Measurements from ENCODE around the gene ALPP.
A peak's percentile ranks its signal among the peaks of the same experiment; 100 is the strongest.

ALPP gene

GRCh38 chr2:232416521-232417470, 38.2 kb downstream of the ALPP start:
- no peak for TF ChIP-seq CTCF (IDR thresholded peaks at IDR 0.05)
- Mint-ChIP-seq H3K27ac (no peak overlapping the region), H3K4me1 (peaks cover 11% of the 10 kb centered on the region), H3K36me3 (ENCODE audit: low read depth) (peaks cover 1% of the 10 kb centered on the region), H3K9me3 (peaks cover 4% of the 10 kb centered on the region), H3K27me3 (ENCODE audit: low read depth, poor library complexity) (peaks cover 96% of the 10 kb centered on the region), H3K4me3 (no peak overlapping the region)
- DNase-seq: no peak

DNA sequence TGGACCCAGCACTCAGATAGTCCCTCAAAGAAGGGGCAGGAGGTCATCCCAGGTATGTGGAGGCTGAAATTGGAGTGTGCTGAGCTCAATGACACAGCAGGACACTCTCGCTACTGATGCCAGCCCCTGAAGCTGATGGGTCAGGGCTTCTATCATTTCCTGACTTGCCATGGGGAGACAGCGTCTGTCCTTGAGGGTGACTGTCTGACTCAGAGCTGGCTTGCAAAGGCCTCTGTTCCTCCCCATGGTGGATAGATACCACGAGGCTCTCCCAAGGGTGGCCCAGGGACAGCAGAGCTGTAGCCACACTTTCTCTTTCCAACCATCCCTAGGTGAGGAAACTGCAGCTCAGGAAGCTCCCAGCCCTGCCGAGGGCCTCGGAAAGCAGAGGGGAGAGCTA, 38.9 kb downstream of the ALPP start:
- DNase-seq: no peak
- H3K4me1 Mint-ChIP-seq: peaks cover 11% of the 10 kb centered on the region

DNA sequence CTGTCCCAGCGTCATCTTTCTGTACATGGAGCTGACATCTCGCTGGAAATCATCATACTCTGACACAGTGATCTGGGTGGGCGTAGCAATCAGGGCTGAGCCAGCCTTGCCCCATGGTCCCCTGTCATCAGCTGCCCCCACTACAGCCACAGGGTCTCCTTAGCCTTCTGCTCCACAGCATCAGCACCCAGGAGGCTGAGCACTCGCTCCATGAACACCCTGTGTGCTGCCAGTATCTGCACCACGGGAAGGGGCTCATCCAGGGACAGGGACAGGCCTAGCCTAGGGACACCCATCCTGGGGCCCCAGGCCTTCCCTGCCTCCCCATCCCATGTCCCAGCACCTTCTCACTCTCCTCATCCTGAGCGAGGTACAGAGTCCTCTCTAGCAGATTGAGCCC, 39.5 kb downstream of the ALPP start:
- peaks cover 16% of the 10 kb centered on the region for H3K9me3 Mint-ChIP-seq
- no peak overlapping the region for H3K27ac Mint-ChIP-seq
- peaks cover 11% of the 10 kb centered on the region for H3K4me1 Mint-ChIP-seq
- peaks cover 11% of the 10 kb centered on the region for H3K36me3 Mint-ChIP-seq (ENCODE audit: low read depth)
- TF ChIP-seq CTCF (IDR thresholded peaks at IDR 0.05): no peak
- no peak for DNase-seq
- peak overlapping the region; percentile 74 for H3K4me3 Mint-ChIP-seq
- peaks cover 99% of the 10 kb centered on the region for H3K27me3 Mint-ChIP-seq (ENCODE audit: low read depth, poor library complexity)

More for the DNA sequence above, 38.9 kb downstream of the ALPP start:
- Mint-ChIP-seq H3K27me3 (ENCODE audit: low read depth, poor library complexity) (peaks cover 99% of the 10 kb centered on the region), H3K27ac (no peak overlapping the region), H3K9me3 (peaks cover 10% of the 10 kb centered on the region), H3K36me3 (ENCODE audit: low read depth) (peaks cover 8% of the 10 kb centered on the region), H3K4me3 (no peak overlapping the region)
- TF ChIP-seq CTCF (IDR thresholded peaks at IDR 0.05): no peak

GRCh38 chr2:232418466-232419244, 40.1 kb downstream of the ALPP start:
- Mint-ChIP-seq H3K27me3 (ENCODE audit: low read depth, poor library complexity) (peaks cover 99% of the 10 kb centered on the region), H3K27ac (no peak overlapping the region)

More at GRCh38 chr2:232418466-232419244, 40.1 kb downstream of the ALPP start:
- Mint-ChIP-seq H3K36me3 (ENCODE audit: low read depth) (peaks cover 11% of the 10 kb centered on the region), H3K4me1 (peaks cover 11% of the 10 kb centered on the region), H3K4me3 (peak overlapping the region; percentile 74), H3K9me3 (peaks cover 22% of the 10 kb centered on the region)
- TF ChIP-seq CTCF (IDR thresholded peaks at IDR 0.05): no peak
- DNase-seq: peak; percentile 75

Data from nephron progenitor cell (in vitro differentiated cells).